Putamen (tissue), 1 donor: ENCODE measurements around the gene SDK1.

ENCODE experiments used
- DNase-seq: peaks from one replicate; pipeline ENCODE4 v3.0.0-alpha.2; 2016; ENCODE audit warnings: low spot score

The SDK1 gene

DNA sequence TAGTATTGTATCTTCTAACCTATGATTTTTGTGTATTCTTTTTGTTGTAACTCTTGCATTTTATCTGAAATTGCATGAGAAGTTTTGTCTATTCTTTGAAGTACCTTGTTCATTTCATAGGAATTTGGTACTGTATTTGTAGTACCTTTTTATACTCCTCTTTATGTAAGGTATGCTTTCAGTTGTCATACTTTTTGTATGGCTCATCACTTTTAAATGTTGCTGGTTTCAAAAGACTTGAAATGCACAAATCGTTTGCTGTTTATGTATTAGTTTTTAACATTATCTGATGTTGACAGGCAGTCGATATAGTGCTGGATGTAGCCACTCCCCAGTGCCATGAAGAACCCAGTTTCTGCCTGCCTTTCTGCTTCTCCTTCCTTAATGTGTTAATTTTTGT lies 158.1 kb downstream of the SDK1 start:
- DNase-seq, result no peak

- DNase-seq, result no peak
These were observed 160.9 kb downstream of the SDK1 start for GRCh38 chr7:3461923-3462322.

- no peak for DNase-seq
These were observed 162.6 kb downstream of the SDK1 start for GRCh38 chr7:3463696-3464095.

DNA sequence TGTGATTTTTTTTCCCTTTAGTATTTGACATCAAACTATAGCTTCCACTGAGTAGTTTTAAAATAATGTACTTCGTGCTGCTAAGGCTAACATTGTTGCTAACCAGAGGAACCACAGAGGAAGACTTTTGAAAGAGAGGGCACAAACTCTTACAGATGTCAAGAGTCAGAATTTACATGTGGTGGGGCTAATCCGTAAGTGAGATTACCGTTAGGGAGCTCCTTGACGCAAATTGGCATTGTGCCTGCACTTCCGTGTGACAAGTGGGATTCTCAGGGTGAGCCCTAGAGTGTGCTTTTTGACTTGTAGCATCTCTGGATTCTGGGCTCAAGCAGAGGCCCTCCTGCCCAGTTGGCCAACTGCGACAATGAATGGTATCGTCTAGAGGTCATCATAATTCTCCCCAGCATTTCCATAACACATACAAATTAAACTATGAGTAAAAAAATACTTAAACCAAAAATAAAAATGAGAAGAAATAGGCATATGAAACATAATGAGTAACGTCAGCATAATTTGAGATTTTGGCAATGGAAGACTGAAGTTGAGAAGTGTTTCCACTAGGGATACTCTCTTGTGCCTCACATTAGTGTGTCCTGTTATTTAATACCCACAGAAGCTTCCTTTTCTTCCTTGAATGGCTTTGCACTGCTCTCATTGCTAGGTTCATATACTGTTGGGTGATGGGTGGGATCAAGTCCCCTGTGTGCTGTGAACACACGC lies 164.0 kb downstream of the SDK1 start:
- no peak for DNase-seq

DNA sequence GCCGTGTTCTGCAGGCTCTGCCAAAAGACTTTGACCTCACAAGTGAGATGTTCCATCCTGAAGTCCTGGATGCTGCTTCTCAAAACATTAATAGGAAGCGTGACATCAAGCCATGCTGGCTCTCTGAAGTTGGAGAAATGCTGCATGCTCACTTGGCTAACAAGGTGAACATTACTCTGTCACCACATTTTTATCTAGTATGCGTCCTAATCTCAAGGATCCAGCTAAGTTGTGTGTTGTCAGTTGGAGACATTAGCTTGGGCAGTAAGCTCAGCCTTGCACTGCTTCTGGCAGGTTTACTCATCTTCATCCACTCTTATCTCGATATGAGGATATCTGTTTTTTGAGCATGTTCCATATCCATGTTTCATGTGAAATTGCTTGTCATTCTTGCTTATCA lies 165.2 kb downstream of the SDK1 start:
- no peak for DNase-seq

- no peak for DNase-seq
These were observed 168.6 kb downstream of the SDK1 start for GRCh38 chr7:3469641-3470040.

- DNase-seq, result no peak
These were observed 179.1 kb downstream of the SDK1 start for GRCh38 chr7:3480197-3480596.

DNA sequence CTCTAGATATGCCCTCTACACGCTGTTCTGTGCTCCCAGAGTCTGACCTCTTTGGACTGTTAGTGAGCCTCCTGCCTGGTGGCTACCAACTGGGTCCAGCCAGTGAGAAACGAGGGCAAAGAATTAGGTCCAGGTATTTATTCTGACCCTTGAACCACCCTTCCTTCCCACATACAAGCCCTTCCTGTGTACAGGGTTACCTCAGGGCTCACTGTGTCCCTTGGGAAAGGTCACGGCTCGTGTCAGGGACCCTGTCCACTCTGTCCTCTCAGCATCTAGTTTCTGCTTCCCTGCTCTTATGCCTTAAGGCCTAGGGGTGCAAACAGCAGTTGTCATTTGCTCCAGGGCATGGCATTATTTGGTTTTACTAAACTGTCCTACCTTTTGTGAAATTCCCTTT lies 180.4 kb downstream of the SDK1 start:
- no peak for DNase-seq

DNA sequence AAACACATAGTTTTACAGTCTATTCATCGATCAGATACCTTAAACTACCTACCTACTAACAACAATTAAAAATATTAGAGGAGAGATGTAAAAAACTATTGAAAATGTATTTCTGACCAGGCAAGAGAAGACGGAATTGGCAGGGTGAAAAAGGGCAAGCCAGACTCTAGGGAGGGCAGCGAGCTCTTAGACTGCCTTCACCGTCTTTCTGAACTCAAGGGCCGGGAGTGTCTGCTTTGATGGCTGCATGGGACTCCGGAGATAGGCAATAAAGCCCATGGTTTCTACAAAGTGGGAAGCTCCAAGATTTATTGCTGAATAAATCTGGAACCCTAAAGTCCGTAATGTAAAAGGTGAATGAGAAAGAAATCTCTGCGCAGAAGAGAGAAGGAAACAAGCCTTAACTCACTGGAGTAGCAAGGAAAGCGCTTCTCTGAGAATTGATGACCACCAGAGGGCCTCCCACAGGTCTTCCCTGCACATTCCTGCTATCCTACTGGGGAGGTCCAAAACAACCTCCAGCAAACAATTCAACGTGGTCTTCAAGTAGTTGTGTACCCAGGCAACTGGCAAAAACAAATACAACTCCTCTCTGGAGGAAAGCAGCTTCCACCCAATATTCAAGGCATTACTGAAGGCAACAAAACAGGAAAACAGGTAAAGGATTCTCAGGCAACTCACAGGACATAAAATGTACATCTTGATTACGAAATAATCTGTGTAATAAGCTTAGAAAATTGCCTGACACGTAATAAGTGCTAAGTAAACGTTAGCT lies 181.3 kb downstream of the SDK1 start:
- DNase-seq, result no peak

DNA sequence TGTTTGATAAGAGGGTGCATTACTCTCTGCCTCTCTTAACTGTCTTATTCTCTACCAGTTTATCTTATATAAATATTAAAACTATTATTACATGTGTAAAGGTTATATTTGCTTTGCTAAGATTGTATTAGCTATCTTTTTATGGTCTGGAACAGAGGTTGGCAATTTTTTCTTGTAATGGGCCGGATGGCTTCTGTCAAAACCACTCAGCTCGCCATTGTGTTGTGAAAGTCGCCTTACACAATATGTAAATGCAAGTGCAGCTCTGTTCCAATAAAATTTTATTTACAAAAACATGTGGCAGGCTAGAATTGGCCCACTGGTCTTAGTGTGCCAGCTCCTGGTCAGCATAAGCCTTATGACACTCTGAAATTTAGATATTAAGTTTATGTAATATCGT lies 185.8 kb downstream of the SDK1 start:
- DNase-seq, result no peak

DNA sequence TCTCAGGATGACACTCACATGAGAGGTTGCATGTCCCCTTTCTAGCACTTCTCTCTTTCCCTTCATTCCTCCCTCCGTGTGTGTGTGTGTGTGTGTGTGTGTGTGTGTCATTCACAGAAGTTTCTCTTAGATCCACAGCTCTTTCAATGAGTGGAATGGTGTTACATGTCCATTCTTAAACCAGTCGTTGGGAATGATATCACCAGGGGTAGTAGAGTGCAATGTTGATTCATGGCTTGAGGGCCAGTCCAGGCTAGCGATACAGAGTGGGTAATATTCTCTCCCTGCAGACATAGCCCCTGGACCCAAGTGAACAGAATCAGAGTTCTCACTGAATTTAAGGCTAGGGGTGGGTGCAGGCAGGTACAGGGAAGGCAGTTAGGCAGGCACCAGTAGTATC lies 187.8 kb downstream of the SDK1 start:
- no peak for DNase-seq

DNA sequence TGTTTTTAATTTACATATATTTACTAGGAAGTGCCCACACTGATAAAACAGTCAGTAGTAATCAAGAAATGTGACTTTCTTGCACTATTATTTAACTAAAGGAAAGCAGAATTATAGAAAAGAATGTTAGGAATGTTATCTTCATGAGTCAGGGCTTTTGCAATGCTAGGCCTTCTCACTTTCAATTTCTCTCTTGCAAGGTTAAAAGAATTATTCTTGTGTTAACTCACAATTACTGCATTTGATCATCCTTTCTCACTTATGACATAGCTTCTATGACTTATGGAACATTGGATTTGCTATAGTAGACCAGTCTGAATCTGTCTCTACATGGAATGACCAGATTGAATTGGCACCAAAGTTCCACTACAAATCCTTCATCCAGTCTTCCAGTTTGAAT lies 192.4 kb downstream of the SDK1 start:
- no peak for DNase-seq

- no peak for DNase-seq
These were observed 193.9 kb downstream of the SDK1 start for GRCh38 chr7:3494947-3495346.

DNA sequence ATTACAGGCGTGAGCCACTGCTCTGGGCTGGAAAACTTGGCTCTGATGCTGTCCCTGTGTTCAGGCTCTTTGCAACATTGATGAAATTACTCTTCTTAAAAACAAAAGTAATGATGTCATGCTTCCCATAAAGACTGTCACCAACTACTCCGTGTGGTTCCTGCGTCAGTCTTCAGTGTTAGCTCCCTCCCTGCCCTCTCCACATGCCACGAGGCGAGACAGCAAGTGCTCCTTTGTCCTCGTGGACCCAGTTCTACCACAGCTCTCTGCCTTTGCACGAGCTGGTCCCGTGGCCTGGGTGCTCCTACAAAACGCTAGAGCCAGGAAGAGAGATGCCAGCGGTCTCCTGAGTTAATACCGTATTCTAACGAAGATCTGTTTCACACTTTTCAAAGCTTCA lies 194.5 kb downstream of the SDK1 start:
- no peak for DNase-seq

- no peak for DNase-seq
These were observed 194.9 kb downstream of the SDK1 start for GRCh38 chr7:3495954-3496353.

DNA sequence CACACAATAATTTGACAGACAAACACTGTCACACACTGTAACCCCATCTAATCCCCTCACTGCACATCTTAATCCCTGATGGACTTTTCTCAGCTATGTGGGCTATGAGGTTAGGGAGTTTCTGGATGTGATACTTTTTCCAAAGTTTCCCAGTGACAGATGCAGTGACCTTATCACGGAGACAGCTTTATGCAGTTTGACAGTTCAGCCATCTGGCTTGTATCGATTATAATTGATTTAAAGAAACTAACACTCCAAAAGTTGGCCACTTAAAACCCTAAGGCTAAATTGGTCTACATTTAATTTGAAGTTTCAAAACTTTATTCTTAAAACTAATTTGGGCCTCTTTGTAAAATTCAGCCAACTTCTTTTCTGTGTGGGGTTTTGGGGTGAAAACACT lies 196.7 kb downstream of the SDK1 start:
- DNase-seq, result no peak

GRCh38 chr7:3501671-3502070 lies 200.6 kb downstream of the SDK1 start:
- no peak for DNase-seq

DNA sequence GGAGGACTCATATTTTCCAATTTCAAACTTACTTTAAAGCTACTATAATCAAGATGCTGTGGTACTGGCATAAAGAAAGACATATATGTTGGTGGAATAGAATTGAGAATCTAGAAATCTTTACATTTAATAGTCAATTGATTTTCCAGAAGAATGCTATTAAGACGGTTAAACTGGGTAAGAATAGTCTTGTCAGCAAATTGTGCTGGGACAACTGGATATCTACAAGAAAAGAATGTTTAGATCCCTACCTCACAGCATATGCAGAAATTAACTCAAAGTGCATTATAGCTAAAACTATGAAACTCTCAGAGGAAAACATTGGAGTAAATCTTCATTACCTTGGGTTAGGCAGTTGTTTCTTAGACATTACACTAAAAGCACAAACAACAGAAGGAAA lies 203.3 kb downstream of the SDK1 start:
- DNase-seq, result no peak

DNA sequence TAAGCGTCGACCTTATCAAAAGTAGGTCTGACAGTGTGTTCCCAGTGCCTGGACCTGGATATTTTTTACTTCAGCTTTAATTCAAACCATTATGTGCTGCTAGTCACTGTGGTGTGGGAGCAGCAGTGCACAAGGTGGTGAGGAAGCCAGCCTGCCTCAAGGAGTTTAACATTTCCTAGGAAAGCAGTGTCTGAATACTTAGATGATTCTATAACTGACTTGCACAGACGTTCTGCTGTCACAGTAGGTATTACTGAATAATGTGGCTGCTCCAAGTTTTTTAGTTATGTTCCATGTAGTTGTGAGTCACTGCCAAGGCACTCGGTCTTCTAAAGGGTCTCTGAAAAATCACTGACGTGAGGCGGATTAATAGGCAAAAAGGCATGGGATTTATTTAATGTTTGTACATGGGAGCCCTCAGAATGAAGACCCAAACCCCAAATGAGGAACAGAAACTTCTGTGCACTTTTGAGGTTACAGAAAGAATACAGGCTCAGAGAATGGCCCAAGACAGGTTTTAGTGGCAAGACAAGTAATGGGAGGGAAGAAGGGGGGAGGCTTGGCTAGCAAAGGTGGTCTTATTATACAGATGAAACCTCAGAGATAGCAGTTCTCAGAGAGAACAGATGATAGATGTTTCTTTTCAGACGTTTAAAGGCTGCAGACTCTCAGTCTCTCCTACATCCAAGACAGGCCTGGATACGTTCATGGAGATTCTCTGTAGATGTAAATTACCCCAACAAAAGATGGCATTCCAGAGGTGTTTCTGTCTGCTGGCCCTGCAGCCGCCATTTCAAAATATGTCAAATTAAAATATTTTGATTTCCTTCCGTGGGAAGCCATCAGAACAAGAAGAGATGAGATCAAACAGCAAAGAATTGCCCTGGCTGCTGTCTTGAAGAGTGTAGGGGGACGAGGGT lies 209.3 kb downstream of the SDK1 start:
- DNase-seq, result no peak

DNA sequence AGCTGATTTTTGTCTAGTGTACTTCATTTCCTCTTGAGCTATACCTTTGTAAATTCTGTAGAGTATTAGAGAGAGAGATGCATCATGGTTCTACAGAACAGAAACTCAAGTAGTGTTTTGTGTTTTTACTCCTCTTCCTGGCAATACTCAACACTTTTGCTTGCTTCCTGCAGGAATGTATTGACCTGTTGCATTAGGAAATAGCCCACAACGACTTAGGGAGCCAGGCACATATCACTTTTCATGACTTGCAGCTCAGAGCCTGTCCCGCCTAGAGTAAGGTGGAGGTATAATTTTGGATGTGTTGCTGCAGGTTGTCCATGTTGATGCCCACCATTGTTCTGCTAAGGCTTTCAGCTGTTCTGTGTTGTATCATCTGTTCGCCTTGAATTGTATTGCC lies 216.3 kb downstream of the SDK1 start:
- no peak for DNase-seq

GRCh38 chr7:3518546-3518945 lies 217.5 kb downstream of the SDK1 start:
- DNase-seq, result no peak

DNA sequence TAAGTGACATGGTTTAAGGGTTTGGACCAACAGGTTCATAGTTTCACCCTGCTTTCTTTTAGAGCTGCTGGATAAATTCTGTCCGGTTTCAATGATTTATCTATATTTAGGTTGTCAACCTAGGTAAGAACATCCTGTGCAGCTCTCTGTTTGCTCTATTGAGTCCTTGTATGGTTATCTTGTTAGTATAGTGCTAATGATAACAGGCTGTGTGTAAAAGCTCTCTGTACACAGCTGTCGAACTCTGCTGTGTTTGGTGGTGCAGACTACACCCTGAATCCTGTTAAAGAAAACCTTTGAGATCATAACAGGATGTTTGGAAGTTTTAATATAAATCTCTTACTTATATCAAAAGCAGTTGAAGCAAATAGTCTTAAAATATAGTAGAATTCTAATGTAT lies 219.2 kb downstream of the SDK1 start:
- DNase-seq, result no peak
